ENCODE measurements around the gene KRTAP10-7.

- no peak for TF ChIP-seq POLR2AphosphoS5 (IDR thresholded peaks at IDR 0.05; ENCODE audit: low read depth, low read length)
- TF ChIP-seq SIN3A (IDR thresholded peaks at IDR 0.05; ENCODE audit: borderline replicate concordance, insufficient read depth, low read length), result no peak
- no peak for TF ChIP-seq REST (IDR thresholded peaks at IDR 0.05; ENCODE audit: insufficient read depth in 1 of 2, low read depth in 2 of 2, low read length in 2 of 2)
These were observed 32.1 kb upstream of the KRTAP10-7 start for GRCh38 chr21:44568261-44568660.

Data from PFSK-1 (cell line).